Keratinocyte (primary cell): ENCODE data around the gene FAM174B. TPM values are rescaled to one million over a fixed set of nuclear protein-coding genes. Genes with fewer than 3 reads are reported as not detected.

Experiments used
- DNase-seq: peaks from one replicate; pipeline ENCODE4 v3.0.0-alpha.2; 2011; ENCODE audit warnings: low read depth, missing footprints, low spot score
- FAIRE-seq: peaks from 2 replicates; lab custom pipeline; 2011; peaks lifted over from hg19 to GRCh38; lab: Jason Lieb, UNC
- H2AFZ ChIP-seq: 2 replicates; pipeline ENCODE4 v1.6.0; 2012; ENCODE audit warnings: low read length, control low read depth, inconsistent platforms; ENCODE audit not compliant: control insufficient read depth
- H3K27ac ChIP-seq: 2 replicates; pipeline ENCODE4 v1.5.1; 2011; ENCODE audit warnings: low read length; ENCODE audit not compliant: control insufficient read depth, insufficient read depth
- H3K27me3 ChIP-seq: 3 replicates; pipeline ENCODE4 v1.6.0; 2011; ENCODE audit warnings: low read length; ENCODE audit not compliant: control insufficient read depth, insufficient read depth; ENCODE audit errors: extremely low read depth
- H3K36me3 ChIP-seq, 2 experiments: 2 replicates in 1 of 2; 3 replicates in 1 of 2; pipeline ENCODE4 v1.5.1; 2011; ENCODE audit warnings: low read length in 2 of 2, mild to moderate bottlenecking in 1 of 2; ENCODE audit not compliant: control insufficient read depth in 2 of 2, insufficient read depth in 2 of 2; ENCODE audit errors: extremely low read depth in 1 of 2
- H3K4me1 ChIP-seq: 3 replicates; pipeline ENCODE4 v1.5.1; 2011; ENCODE audit warnings: low read length; ENCODE audit not compliant: control insufficient read depth, insufficient read depth; ENCODE audit errors: extremely low read depth
- H3K4me2 ChIP-seq: 3 replicates; pipeline ENCODE4 v1.6.0; 2011; ENCODE audit warnings: low read depth, low read length; ENCODE audit not compliant: control insufficient read depth, insufficient read depth; ENCODE audit errors: extremely low read depth
- H3K4me3 ChIP-seq, 3 experiments: fragments of 200-600 bp in 1 of 3; sonication (generic) in 1 of 3; 2 replicates in 2 of 3; 3 replicates in 1 of 3; pipeline ENCODE4 v1.5.1; 2011 to 2016; ENCODE audit warnings: low read length in 3 of 3, mild to moderate bottlenecking in 3 of 3, control low read depth in 2 of 3, inconsistent platforms in 1 of 3, low read depth in 1 of 3, mixed read lengths in 1 of 3, mixed run types in 1 of 3, moderate library complexity in 1 of 3; ENCODE audit not compliant: control insufficient read depth in 2 of 3, insufficient read depth in 2 of 3; ENCODE audit errors: extremely low read depth in 1 of 3
- H3K79me2 ChIP-seq: 2 replicates; pipeline ENCODE4 v1.6.0; 2012; ENCODE audit warnings: low read length; ENCODE audit not compliant: control insufficient read depth, insufficient read depth
- H3K9ac ChIP-seq: 3 replicates; pipeline ENCODE4 v1.6.0; 2011; ENCODE audit warnings: low read length; ENCODE audit not compliant: control insufficient read depth, insufficient read depth; ENCODE audit errors: extremely low read depth
- H3K9me1 ChIP-seq: 3 replicates; pipeline ENCODE4 v1.6.0; 2011; ENCODE audit warnings: low read length; ENCODE audit not compliant: control insufficient read depth, insufficient read depth; ENCODE audit errors: extremely low read depth
- H3K9me3 ChIP-seq: 2 replicates; pipeline ENCODE4 v1.5.1; 2012; ENCODE audit warnings: low read depth, low read length; ENCODE audit not compliant: control insufficient read depth
- H4K20me1 ChIP-seq: 3 replicates; pipeline ENCODE4 v1.6.0; 2011; ENCODE audit warnings: low read length; ENCODE audit not compliant: control insufficient read depth, insufficient read depth; ENCODE audit errors: extremely low read depth
- EZH2 ChIP-seq: IDR thresholded peaks from one replicate; pipeline ENCODE4 v1.6.1; 2012; ENCODE audit warnings: inconsistent platforms, mild to moderate bottlenecking, low read length, moderate library complexity
- dilution Hi-C: fragments of 300-500 bp; cut with MboI; formaldehyde crosslinking; loops from one replicate; pipeline ENCODE4 v1.7.0; 2020; ENCODE audit warnings: low sequenced_read_pairs; ENCODE audit not compliant: extremely low pct_ligation_motif_present
- polyA plus RNA-seq, 5 experiments: library from polyadenylated mRNA; depleted of rRNA in 3 of 5; stranded (reverse) in 3 of 5; stranded (forward) in 1 of 5; unstranded in 1 of 5; fragments of >200 nt; gene quantifications; 1 replicate in 1 of 5; 2 replicates in 3 of 5; 3 replicates in 1 of 5; pipeline versions ENCODE4 v1.2.1 to v1.2.3, GENCODE V29; 2011 to 2012; ENCODE audit warnings: missing spikeins in 2 of 5, low read depth in 1 of 5, low replicate concordance in 1 of 5
- TF ChIP-seq, protein P1 (sequence below), 3 experiments: IDR thresholded peaks in 1 of 3; conservative IDR thresholded peaks in 1 of 3; optimal IDR thresholded peaks in 1 of 3; 2 replicates in 2 of 3; 3 replicates in 1 of 3; pipeline versions ENCODE3 to v1.5.1; 2011; ENCODE audit warnings: low read length in 3 of 3, mild to moderate bottlenecking in 3 of 3, moderate library complexity in 2 of 3, control low read depth in 1 of 3, inconsistent platforms in 1 of 3; ENCODE audit not compliant: insufficient read depth in 2 of 3; ENCODE audit errors: extremely low read depth in 1 of 3

Gene FAM174B
- polyA plus RNA-seq, 1 donor (not counting 4 experiments of a cell fraction or from before 2014, with no cell fraction given): 0.73 TPM

GRCh38 chr15:92674347-92674746 is 18.8 kb upstream of the FAM174B start:
- dilution Hi-C loops: no loop called here
- H3K27ac ChIP-seq: no peak overlapping the region
- FAIRE-seq: no peak
- no peaks in the 10 kb centered on the region for H3K9me1 ChIP-seq
- no peak overlapping the region for H2AFZ ChIP-seq
- no peaks in the 10 kb centered on the region for H4K20me1 ChIP-seq
- DNase-seq: no peak
- no peaks in the 10 kb centered on the region for H3K36me3 ChIP-seq
- peaks cover 2% of the 10 kb centered on the region for H3K27me3 ChIP-seq
- no peak overlapping the region for H3K4me2 ChIP-seq
- H3K9me3 ChIP-seq: no peaks in the 10 kb centered on the region
- TF ChIP-seq EZH2: no peak
- TF ChIP-seq, protein P1, sequence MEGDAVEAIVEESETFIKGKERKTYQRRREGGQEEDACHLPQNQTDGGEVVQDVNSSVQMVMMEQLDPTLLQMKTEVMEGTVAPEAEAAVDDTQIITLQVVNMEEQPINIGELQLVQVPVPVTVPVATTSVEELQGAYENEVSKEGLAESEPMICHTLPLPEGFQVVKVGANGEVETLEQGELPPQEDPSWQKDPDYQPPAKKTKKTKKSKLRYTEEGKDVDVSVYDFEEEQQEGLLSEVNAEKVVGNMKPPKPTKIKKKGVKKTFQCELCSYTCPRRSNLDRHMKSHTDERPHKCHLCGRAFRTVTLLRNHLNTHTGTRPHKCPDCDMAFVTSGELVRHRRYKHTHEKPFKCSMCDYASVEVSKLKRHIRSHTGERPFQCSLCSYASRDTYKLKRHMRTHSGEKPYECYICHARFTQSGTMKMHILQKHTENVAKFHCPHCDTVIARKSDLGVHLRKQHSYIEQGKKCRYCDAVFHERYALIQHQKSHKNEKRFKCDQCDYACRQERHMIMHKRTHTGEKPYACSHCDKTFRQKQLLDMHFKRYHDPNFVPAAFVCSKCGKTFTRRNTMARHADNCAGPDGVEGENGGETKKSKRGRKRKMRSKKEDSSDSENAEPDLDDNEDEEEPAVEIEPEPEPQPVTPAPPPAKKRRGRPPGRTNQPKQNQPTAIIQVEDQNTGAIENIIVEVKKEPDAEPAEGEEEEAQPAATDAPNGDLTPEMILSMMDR (optimal IDR thresholded peaks at IDR 0.05 in 1 of 3, IDR thresholded peaks at IDR 0.05 in 1 of 3, conservative IDR thresholded peaks at IDR 0.05 in 1 of 3; ENCODE audit: extremely low read depth in 1 of 3, insufficient read depth in 2 of 3, low read length in 3 of 3): no peak
- H3K4me3 ChIP-seq: no peak overlapping the region
- no peak overlapping the region for H3K9ac ChIP-seq
- H3K79me2 ChIP-seq: no peaks in the 10 kb centered on the region
- no peaks in the 10 kb centered on the region for H3K4me1 ChIP-seq

DNA sequence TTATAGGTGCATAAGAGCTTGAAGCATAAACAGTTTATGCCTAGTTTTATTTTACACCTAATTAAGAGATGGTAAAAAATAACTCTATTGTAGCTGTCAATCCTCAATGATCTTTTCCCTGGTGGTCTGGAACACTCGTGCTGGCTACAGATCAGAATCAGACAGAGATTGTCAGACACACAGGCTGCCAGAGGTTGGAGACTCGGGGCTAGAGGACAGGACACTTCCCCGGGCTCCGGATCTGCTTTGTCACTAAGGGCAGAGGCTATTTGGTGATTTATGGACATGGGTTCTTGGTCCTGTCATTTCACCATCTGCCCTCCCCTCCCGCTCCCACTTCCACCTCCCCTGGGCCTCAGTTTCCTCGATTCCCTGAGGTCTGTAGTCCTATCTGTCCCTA is 16.5 kb upstream of the FAM174B start:
- Histone ChIP-seq H3K36me3 (no peaks in the 10 kb centered on the region), H3K9me1 (no peaks in the 10 kb centered on the region), H3K27ac (no peak overlapping the region), H2AFZ (no peak overlapping the region), H3K4me2 (no peak overlapping the region), H4K20me1 (no peaks in the 10 kb centered on the region), H3K9me3 (no peaks in the 10 kb centered on the region), H3K79me2 (no peaks in the 10 kb centered on the region), H3K4me3 (no peak overlapping the region), H3K9ac (no peak overlapping the region), H3K4me1 (no peaks in the 10 kb centered on the region), H3K27me3 (peaks cover 2% of the 10 kb centered on the region)
- FAIRE-seq: no peak
- DNase-seq: no peak
- TF ChIP-seq, protein P1 (optimal IDR thresholded peaks at IDR 0.05 in 1 of 3, IDR thresholded peaks at IDR 0.05 in 1 of 3, conservative IDR thresholded peaks at IDR 0.05 in 1 of 3; ENCODE audit: extremely low read depth in 1 of 3, insufficient read depth in 2 of 3, low read length in 3 of 3): no peak
- no peak for TF ChIP-seq EZH2
- dilution Hi-C loops: no loop called here
